Epithelial cell of esophagus (primary cell): Measurements from ENCODE around the gene P2RX2.

Experiments
- DNase-seq: peaks from one replicate; pipeline ENCODE4 v3.0.0; 2010; ENCODE audit warnings: low read depth
- H3K4me3 ChIP-seq: 2 replicates; pipeline ENCODE4 v1.5.1; 2011; ENCODE audit warnings: mild to moderate bottlenecking, low read length, control low read depth
- CTCF ChIP-seq: IDR thresholded peaks from 2 replicates; pipeline ENCODE4 v1.5.1; 2011; ENCODE audit warnings: low read depth, mild to moderate bottlenecking, low read length, control low read depth, inconsistent platforms; ENCODE audit not compliant: insufficient read depth; ENCODE audit errors: missing control alignments

Gene P2RX2

GRCh38 chr12:132583736-132584135, 34.8 kb upstream of the P2RX2 start:
- no peak for DNase-seq
- no peak overlapping the region for H3K4me3 ChIP-seq
- no peak for TF ChIP-seq CTCF

- no peak overlapping the region for H3K4me3 ChIP-seq
- TF ChIP-seq CTCF, result no peak
- DNase-seq, result no peak
Observed at GRCh38 chr12:132584429-132584828, 34.1 kb upstream of the P2RX2 start.

- no peak overlapping the region for H3K4me3 ChIP-seq
- DNase-seq, result no peak
- TF ChIP-seq CTCF, result no peak
Observed at GRCh38 chr12:132585177-132585576, 33.4 kb upstream of the P2RX2 start.

GRCh38 chr12:132586929-132587328, 31.6 kb upstream of the P2RX2 start:
- H3K4me3 ChIP-seq, result no peak overlapping the region
- TF ChIP-seq CTCF, result no peak
- DNase-seq, result no peak

- no peak for TF ChIP-seq CTCF
- DNase-seq, result no peak
- H3K4me3 ChIP-seq, result no peak overlapping the region
Observed at GRCh38 chr12:132587781-132588180, 30.8 kb upstream of the P2RX2 start.

GRCh38 chr12:132588319-132588718, 30.3 kb upstream of the P2RX2 start:
- no peak for TF ChIP-seq CTCF
- no peak overlapping the region for H3K4me3 ChIP-seq
- no peak for DNase-seq

GRCh38 chr12:132588821-132589669, 29.5 kb upstream of the P2RX2 start:
- no peak for TF ChIP-seq CTCF
- H3K4me3 ChIP-seq, result no peak overlapping the region
- peak; percentile 35 for DNase-seq
